ENCODE data around the gene FOXD2.

The FOXD2 gene

GRCh38 chr1:47434051-47434842, 3.6 kb upstream of the FOXD2 start:
- no peaks in the 10 kb centered on the region for H3K9me3 ChIP-seq (ENCODE audit: control insufficient read depth, insufficient read depth, low read depth, low read length)
- H3K27me3 ChIP-seq (ENCODE audit: control insufficient read depth, insufficient read depth, low read length), result peaks cover 100% of the 10 kb centered on the region

GRCh38 chr1:47435506-47436303, 2.1 kb upstream of the FOXD2 start:
- H3K36me3 ChIP-seq (ENCODE audit: control insufficient read depth, insufficient read depth, low read length), result no peaks in the 10 kb centered on the region
- H3K9me3 ChIP-seq (ENCODE audit: control insufficient read depth, insufficient read depth, low read depth, low read length), result no peaks in the 10 kb centered on the region
- H3K9ac ChIP-seq (ENCODE audit: low read length), result no peak overlapping the region
- peaks cover 100% of the 10 kb centered on the region for H3K27me3 ChIP-seq (ENCODE audit: control insufficient read depth, insufficient read depth, low read length)
- no peak overlapping the region for H3K4me3 ChIP-seq (ENCODE audit: low read depth, low read length)
- peaks cover 45% of the 10 kb centered on the region for H3K4me1 ChIP-seq (ENCODE audit: control insufficient read depth, insufficient read depth, low read length)
- H3K27ac ChIP-seq (ENCODE audit: low read depth, low read length), result no peak overlapping the region

More at GRCh38 chr1:47434051-47434842, 3.6 kb upstream of the FOXD2 start:
- peaks cover 41% of the 10 kb centered on the region for H3K4me1 ChIP-seq (ENCODE audit: control insufficient read depth, insufficient read depth, low read length)
- H3K36me3 ChIP-seq (ENCODE audit: control insufficient read depth, insufficient read depth, low read length), result no peaks in the 10 kb centered on the region
- H3K9ac ChIP-seq (ENCODE audit: low read length), result peak overlapping the region; percentile 30
- no peak overlapping the region for H3K27ac ChIP-seq (ENCODE audit: low read depth, low read length)
- H3K4me3 ChIP-seq (ENCODE audit: low read depth, low read length), result peak overlapping the region; percentile 62

- Histone ChIP-seq H3K4me1 (ENCODE audit: control insufficient read depth, insufficient read depth, low read length) (peaks cover 42% of the 10 kb centered on the region), H3K27ac (ENCODE audit: low read depth, low read length) (no peak overlapping the region)
Observed at GRCh38 chr1:47436304-47436978, 1.4 kb upstream of the FOXD2 start.

GRCh38 chr1:47436979-47437446, 831 bp upstream of the FOXD2 start:
- H3K27me3 ChIP-seq (ENCODE audit: control insufficient read depth, insufficient read depth, low read length), result peaks cover 100% of the 10 kb centered on the region
- no peak overlapping the region for H3K27ac ChIP-seq (ENCODE audit: low read depth, low read length)
- H3K9ac ChIP-seq (ENCODE audit: low read length), result peak overlapping the region; percentile 54

More at GRCh38 chr1:47436304-47436978, 1.4 kb upstream of the FOXD2 start:
- Histone ChIP-seq H3K36me3 (ENCODE audit: control insufficient read depth, insufficient read depth, low read length) (no peaks in the 10 kb centered on the region), H3K9me3 (ENCODE audit: control insufficient read depth, insufficient read depth, low read depth, low read length) (no peaks in the 10 kb centered on the region), H3K27me3 (ENCODE audit: control insufficient read depth, insufficient read depth, low read length) (peaks cover 100% of the 10 kb centered on the region), H3K9ac (ENCODE audit: low read length) (peak overlapping the region; percentile 54), H3K4me3 (ENCODE audit: low read depth, low read length) (peak overlapping the region; percentile 65)

GRCh38 chr1:47438165-47439016, 547 bp downstream of the FOXD2 start:
- peaks cover 100% of the 10 kb centered on the region for H3K27me3 ChIP-seq (ENCODE audit: control insufficient read depth, insufficient read depth, low read length)
- H3K4me1 ChIP-seq (ENCODE audit: control insufficient read depth, insufficient read depth, low read length), result peaks cover 31% of the 10 kb centered on the region
- no peak overlapping the region for H3K27ac ChIP-seq (ENCODE audit: low read depth, low read length)
- H3K9ac ChIP-seq (ENCODE audit: low read length), result no peak overlapping the region
- H3K9me3 ChIP-seq (ENCODE audit: control insufficient read depth, insufficient read depth, low read depth, low read length), result no peaks in the 10 kb centered on the region
- H3K36me3 ChIP-seq (ENCODE audit: control insufficient read depth, insufficient read depth, low read length), result no peaks in the 10 kb centered on the region
- peak overlapping the region; percentile 65 for H3K4me3 ChIP-seq (ENCODE audit: low read depth, low read length)

More at GRCh38 chr1:47436979-47437446, 831 bp upstream of the FOXD2 start:
- H3K4me3 ChIP-seq (ENCODE audit: low read depth, low read length), result peak overlapping the region; percentile 65
- H3K36me3 ChIP-seq (ENCODE audit: control insufficient read depth, insufficient read depth, low read length), result no peaks in the 10 kb centered on the region
- peaks cover 37% of the 10 kb centered on the region for H3K4me1 ChIP-seq (ENCODE audit: control insufficient read depth, insufficient read depth, low read length)
- H3K9me3 ChIP-seq (ENCODE audit: control insufficient read depth, insufficient read depth, low read depth, low read length), result no peaks in the 10 kb centered on the region

- peaks cover 28% of the 10 kb centered on the region for H3K4me1 ChIP-seq (ENCODE audit: control insufficient read depth, insufficient read depth, low read length)
- H3K27ac ChIP-seq (ENCODE audit: low read depth, low read length), result no peak overlapping the region
- no peak overlapping the region for H3K9ac ChIP-seq (ENCODE audit: low read length)
- H3K9me3 ChIP-seq (ENCODE audit: control insufficient read depth, insufficient read depth, low read depth, low read length), result no peaks in the 10 kb centered on the region
- peaks cover 100% of the 10 kb centered on the region for H3K27me3 ChIP-seq (ENCODE audit: control insufficient read depth, insufficient read depth, low read length)
- no peaks in the 10 kb centered on the region for H3K36me3 ChIP-seq (ENCODE audit: control insufficient read depth, insufficient read depth, low read length)
- 0 out of 2 replicates have a peak overlapping the region, but pooled peaks have one; percentile 11 for H3K4me3 ChIP-seq (ENCODE audit: low read depth, low read length)
Observed at GRCh38 chr1:47439017-47439818, 1.4 kb downstream of the FOXD2 start.

GRCh38 chr1:47439819-47440598, 2.2 kb downstream of the FOXD2 start:
- no peak overlapping the region for H3K27ac ChIP-seq (ENCODE audit: low read depth, low read length)
- H3K4me3 ChIP-seq (ENCODE audit: low read depth, low read length), result no peak overlapping the region
- H3K9ac ChIP-seq (ENCODE audit: low read length), result no peak overlapping the region
- H3K27me3 ChIP-seq (ENCODE audit: control insufficient read depth, insufficient read depth, low read length), result peaks cover 100% of the 10 kb centered on the region
- H3K4me1 ChIP-seq (ENCODE audit: control insufficient read depth, insufficient read depth, low read length), result peaks cover 28% of the 10 kb centered on the region
- no peaks in the 10 kb centered on the region for H3K36me3 ChIP-seq (ENCODE audit: control insufficient read depth, insufficient read depth, low read length)
- H3K9me3 ChIP-seq (ENCODE audit: control insufficient read depth, insufficient read depth, low read depth, low read length), result no peaks in the 10 kb centered on the region

GRCh38 chr1:47440599-47441081, 2.8 kb downstream of the FOXD2 start:
- no peaks in the 10 kb centered on the region for H3K9me3 ChIP-seq (ENCODE audit: control insufficient read depth, insufficient read depth, low read depth, low read length)
- H3K27ac ChIP-seq (ENCODE audit: low read depth, low read length), result no peak overlapping the region
- no peaks in the 10 kb centered on the region for H3K36me3 ChIP-seq (ENCODE audit: control insufficient read depth, insufficient read depth, low read length)
- no peak overlapping the region for H3K9ac ChIP-seq (ENCODE audit: low read length)
- H3K4me3 ChIP-seq (ENCODE audit: low read depth, low read length), result no peak overlapping the region
- H3K27me3 ChIP-seq (ENCODE audit: control insufficient read depth, insufficient read depth, low read length), result peaks cover 100% of the 10 kb centered on the region
- H3K4me1 ChIP-seq (ENCODE audit: control insufficient read depth, insufficient read depth, low read length), result peaks cover 32% of the 10 kb centered on the region

GRCh38 chr1:47441450-47442106, 3.7 kb downstream of the FOXD2 start:
- no peaks in the 10 kb centered on the region for H3K36me3 ChIP-seq (ENCODE audit: control insufficient read depth, insufficient read depth, low read length)
- peaks cover 38% of the 10 kb centered on the region for H3K4me1 ChIP-seq (ENCODE audit: control insufficient read depth, insufficient read depth, low read length)
- H3K27ac ChIP-seq (ENCODE audit: low read depth, low read length), result no peak overlapping the region
- no peaks in the 10 kb centered on the region for H3K9me3 ChIP-seq (ENCODE audit: control insufficient read depth, insufficient read depth, low read depth, low read length)
- no peak overlapping the region for H3K9ac ChIP-seq (ENCODE audit: low read length)
- H3K4me3 ChIP-seq (ENCODE audit: low read depth, low read length), result no peak overlapping the region
- H3K27me3 ChIP-seq (ENCODE audit: control insufficient read depth, insufficient read depth, low read length), result peaks cover 100% of the 10 kb centered on the region
